IMR-90 (cell line): ENCODE data around the gene MARCHF9. TPM values are rescaled to one million over a fixed set of nuclear protein-coding genes. Genes with fewer than 3 reads are reported as not detected.

ENCODE experiments used
- ATAC-seq: fragments of 200-7000 bp; cut with Tn5 transposase; 2 replicates; pipeline ENCODE4 v1.9.1; 2020; ENCODE audit warnings: low read depth, mild to moderate bottlenecking, moderate library complexity
- BruUV-seq: library from RNA; stranded (reverse); fragments of 400-500 nt; replicated peaks from 2 replicates; lab custom pipeline; 2021; lab: Mats Ljungman, UMichigan
- CTCF ChIA-PET: fragments of 300-600 bp; formaldehyde crosslinking; extraction: SDS; loops from one replicate; lab custom pipeline; 2021; ENCODE audit warnings: antibody characterized with exemption; lab: Yijun Ruan, JAX
- POLR2A ChIA-PET: fragments of 300-600 bp; sonication (Branson Sonifier 250); formaldehyde crosslinking; loops from one replicate; lab custom pipeline; 2022; ENCODE audit warnings: antibody characterized with exemption; ENCODE audit not compliant: unreplicated experiment; lab: Charles Lee
- DNase-seq: peaks from one replicate; pipeline ENCODE4 v3.0.0; 2013
- H2AFZ ChIP-seq: replicated peaks from 2 replicates; pipeline ENCODE3; 2013; ENCODE audit warnings: low read length, mild to moderate bottlenecking; ENCODE audit not compliant: poor library complexity
- H2AK5ac ChIP-seq: 2 replicates; pipeline ENCODE4 v1.6.1; 2013; ENCODE audit warnings: low read depth, low read length, inconsistent platforms
- H2AK9ac ChIP-seq: replicated peaks from 2 replicates; pipeline ENCODE3; 2013; ENCODE audit warnings: mild to moderate bottlenecking, low read depth, low read length, moderate library complexity; ENCODE audit not compliant: poor library complexity
- H2BK120ac ChIP-seq: 2 replicates; pipeline ENCODE4 v1.6.1; 2013; ENCODE audit warnings: low read depth, low read length, inconsistent platforms
- H2BK15ac ChIP-seq: 3 replicates; pipeline ENCODE4 v1.6.1; 2013; ENCODE audit warnings: low read depth, low read length, inconsistent platforms
- H2BK20ac ChIP-seq: 2 replicates; pipeline ENCODE4 v1.6.1; 2013; ENCODE audit warnings: low read depth, mild to moderate bottlenecking, inconsistent platforms, low read length, moderate library complexity
- H2BK5ac ChIP-seq: 2 replicates; pipeline ENCODE4 v1.6.1; 2013; ENCODE audit warnings: mild to moderate bottlenecking, low read depth, low read length, inconsistent platforms; ENCODE audit not compliant: poor library complexity, severe bottlenecking
- H3K14ac ChIP-seq: replicated peaks from 2 replicates; pipeline ENCODE4 v1.6.1; 2013; ENCODE audit warnings: low read depth, low read length, inconsistent platforms
- H3K18ac ChIP-seq: 2 replicates; pipeline ENCODE4 v1.6.1; 2013; ENCODE audit warnings: low read depth, low read length, control low read depth
- H3K23ac ChIP-seq: 2 replicates; pipeline ENCODE4 v1.6.1; 2013; ENCODE audit warnings: low read depth, low read length, inconsistent platforms
- H3K27ac ChIP-seq: 2 replicates; pipeline ENCODE4 v1.5.1; 2013; ENCODE audit warnings: mild to moderate bottlenecking, control low read depth, low read length; ENCODE audit not compliant: insufficient read depth
- H3K27me3 ChIP-seq: 2 replicates; pipeline ENCODE4 v1.6.1; 2013; ENCODE audit warnings: low read length; ENCODE audit not compliant: control insufficient read depth, insufficient read depth
- H3K36me3 ChIP-seq: 2 replicates; pipeline ENCODE4 v1.6.1; 2013; ENCODE audit warnings: low read length, mixed read lengths; ENCODE audit not compliant: control insufficient read depth, insufficient read depth
- H3K4ac ChIP-seq: 2 replicates; pipeline ENCODE4 v1.6.1; 2013; ENCODE audit warnings: low read depth, low read length, inconsistent platforms
- H3K4me1 ChIP-seq: 2 replicates; pipeline ENCODE4 v1.6.1; 2013; ENCODE audit warnings: low read length, mixed read lengths; ENCODE audit not compliant: control insufficient read depth, insufficient read depth
- H3K4me2 ChIP-seq: 2 replicates; pipeline ENCODE4 v1.6.1; 2013; ENCODE audit warnings: low read depth, mild to moderate bottlenecking, control low read depth, low read length, moderate library complexity
- H3K4me3 ChIP-seq: 2 replicates; pipeline ENCODE4 v1.5.1; 2013; ENCODE audit warnings: low read depth, mild to moderate bottlenecking, control low read depth, low read length, moderate library complexity; ENCODE audit not compliant: insufficient read depth
- H3K56ac ChIP-seq: 2 replicates; pipeline ENCODE4 v1.6.1; 2013; ENCODE audit warnings: low read length, inconsistent platforms; ENCODE audit not compliant: insufficient read depth; ENCODE audit errors: extremely low read depth
- H3K79me1 ChIP-seq, 2 experiments: 2 replicates each; pipeline ENCODE4 v1.6.1; 2013; ENCODE audit warnings: low read length in 2 of 2, inconsistent platforms in 1 of 2, low read depth in 1 of 2
- H3K9ac ChIP-seq: 2 replicates; pipeline ENCODE4 v1.6.1; 2013; ENCODE audit warnings: low read depth, low read length, control low read depth
- H3K9me1 ChIP-seq: 2 replicates; pipeline ENCODE4 v1.6.1; 2013; ENCODE audit warnings: low read length, inconsistent platforms; ENCODE audit not compliant: insufficient read depth
- H3K9me3 ChIP-seq: 2 replicates; pipeline ENCODE4 v1.6.1; 2013; ENCODE audit warnings: low read length; ENCODE audit not compliant: control insufficient read depth, insufficient read depth
- H4K20me1 ChIP-seq: 2 replicates; pipeline ENCODE4 v1.6.1; 2013; ENCODE audit warnings: low read length, inconsistent platforms; ENCODE audit not compliant: insufficient read depth
- H4K5ac ChIP-seq: 2 replicates; pipeline ENCODE4 v1.6.1; 2013; ENCODE audit warnings: mild to moderate bottlenecking, low read depth, low read length, control low read depth
- H4K8ac ChIP-seq, 2 experiments: 2 replicates each; pipeline ENCODE4 v1.6.1; 2013; ENCODE audit warnings: low read depth in 2 of 2, low read length in 2 of 2, control low read depth in 1 of 2, inconsistent platforms in 1 of 2
- H4K91ac ChIP-seq: 2 replicates; pipeline ENCODE4 v1.6.1; 2013; ENCODE audit warnings: low read depth, low read length, inconsistent platforms; ENCODE audit not compliant: insufficient read depth
- CTCF ChIP-seq: conservative IDR thresholded peaks from 2 replicates; pipeline ENCODE4 v1.5.1; 2012; ENCODE audit warnings: mild to moderate bottlenecking, low read depth, low read length, improper control_type of control experiment
- FOS ChIP-seq: fragments of 150-350 bp; IDR thresholded peaks from 2 replicates; pipeline ENCODE4 v1.6.1; 2016; ENCODE audit warnings: low read depth, low read length
- MAFK ChIP-seq: IDR thresholded peaks from 2 replicates; pipeline ENCODE4 v1.6.1; 2012; ENCODE audit warnings: low read depth, low read length, improper control_type of control experiment
- MXI1 ChIP-seq: IDR thresholded peaks from 2 replicates; pipeline ENCODE4 v1.6.1; 2012; ENCODE audit warnings: low read depth, mild to moderate bottlenecking, low read length, moderate library complexity, borderline replicate concordance
- NFE2L2 ChIP-seq: fragments of 150-350 bp; IDR thresholded peaks from 2 replicates; pipeline ENCODE4 v1.6.1; 2016; ENCODE audit warnings: low read depth, mild to moderate bottlenecking, low read length
- SMC3 ChIP-seq: fragments of 150-350 bp; IDR thresholded peaks from 2 replicates; pipeline ENCODE4 v1.6.1; 2016; ENCODE audit warnings: low read depth, mild to moderate bottlenecking, antibody characterized with exemption, low read length, moderate library complexity
- WGBS, 2 experiments: methylation state at CpG; one replicate each; pipeline versions ENCODE4 v1.1.5 to v1.1.7; 2013; ENCODE audit warnings: missing lambda C conversion rate in 2 of 2; ENCODE audit not compliant: insufficient read length in 1 of 2; ENCODE audit errors: extremely low coverage in 2 of 2; 5-methylcytosine and 5-hydroxymethylcytosine counted together
- dilution Hi-C: fragments of 300-500 bp; cut with HindIII; formaldehyde crosslinking; loops from one replicate; pipeline ENCODE4 v1.14.3; 2018; ENCODE audit warnings: low sequenced_read_pairs; ENCODE audit not compliant: unreplicated experiment
- in situ Hi-C: fragments of 300-500 bp; cut with MboI; formaldehyde crosslinking; loops from 3 replicates; pipeline ENCODE4 v1.14.3; 2019; ENCODE audit warnings: low sequenced_read_pairs, inconsistent platforms, mixed read lengths
- intact Hi-C: fragments of 100-400 bp; cut with micrococcal nuclease; formaldehyde crosslinking; loops from 2 replicates; pipeline ENCODE4 v1.10.0; 2022
- microRNA-seq, 2 experiments: library from miRNA; stranded (forward) in 1 of 2; unstranded in 1 of 2; fragments of 10-50 nt in 1 of 2; fragments of <30 nt in 1 of 2; gene quantifications in 1 of 2; microRNA quantifications in 1 of 2; one replicate each; pipeline versions ENCODE3 to v1.1.0; 2013 to 2020; ENCODE audit not compliant: insufficient read depth in 1 of 2, insufficient read length in 1 of 2, unreplicated experiment in 1 of 2
- polyA plus RNA-seq, 3 experiments: library from polyadenylated mRNA; depleted of rRNA; stranded (reverse); fragments of >200 nt; gene quantifications; 2 replicates each; pipeline ENCODE4 v1.2.3, GENCODE V29; 2012; ENCODE audit warnings: low replicate concordance in 1 of 3
- small RNA-seq, 5 experiments: library from RNA; depleted of rRNA; stranded (forward); fragments of <200 nt; gene quantifications; one replicate each; pipeline ENCODE3, GENCODE V24; 2012
- total RNA-seq: library from RNA; depleted of rRNA; stranded (reverse); fragments of >200 nt; gene quantifications from 2 replicates; pipeline ENCODE4 v1.2.3, GENCODE V29; 2012; rRNA removed

Gene MARCHF9
- total and polyA plus RNA-seq, 2 of the 4 experiments (the other 2 are of a cell fraction): 1.1 to 5.4 TPM

GRCh38 chr12:57809425-57809824, 54.5 kb downstream of the MARCHF9 start:
- ChIA-PET POLR2A (no interaction called here), CTCF (no interaction called here)
- ATAC-seq (no peak), DNase-seq (no peak)
- H2BK20ac ChIP-seq: no peak overlapping the region
- no peak overlapping the region for H2BK120ac ChIP-seq
- H2AFZ ChIP-seq: no peak overlapping the region
- H3K27me3 ChIP-seq: no peaks in the 10 kb centered on the region
- BruUV-seq: no TSS peak
- no peak overlapping the region for H3K23ac ChIP-seq
- no peak overlapping the region for H2AK5ac ChIP-seq
- H2AK9ac ChIP-seq: no peak overlapping the region
- no peak overlapping the region for H2BK5ac ChIP-seq
- no peak overlapping the region for H3K9ac ChIP-seq
- H4K20me1 ChIP-seq: no peaks in the 10 kb centered on the region; the same call in 1 of the 2 replicates
- no peak overlapping the region for H4K8ac ChIP-seq
- no peak overlapping the region for H3K4me3 ChIP-seq
- no peak overlapping the region for H3K56ac ChIP-seq
- peaks cover 5% of the 10 kb centered on the region for H3K9me1 ChIP-seq
- H3K36me3 ChIP-seq: peaks cover 43% of the 10 kb centered on the region
- TF ChIP-seq FOS (no peak), MXI1 (no peak), SMC3 (no peak), NFE2L2 (no peak), CTCF (no peak), MAFK (no peak)
- H3K14ac ChIP-seq: no peak overlapping the region
- dilution Hi-C loops: no loop called here
- H3K79me1 ChIP-seq: no peaks in the 10 kb centered on the region
- H4K5ac ChIP-seq: no peak overlapping the region
- no peak overlapping the region for H3K27ac ChIP-seq
- 86% methylated on average over 2 of the region's 3 CpGs; no CpG with 5 or more reads in 1 of the 2 experiments for WGBS, 2 experiments
- H3K4ac ChIP-seq: no peak overlapping the region
- H3K4me1 ChIP-seq: peaks cover 3% of the 10 kb centered on the region; the same call in 1 of the 2 replicates
- no peak overlapping the region for H2BK15ac ChIP-seq
- in situ Hi-C loops: no loop called here
- H3K18ac ChIP-seq: no peak overlapping the region
- no peak overlapping the region for H4K91ac ChIP-seq
- intact Hi-C loops: no loop called here
- no peak overlapping the region for H3K4me2 ChIP-seq
- no peaks in the 10 kb centered on the region for H3K9me3 ChIP-seq

Small RNAs within 50 kb of the gene (microRNA-seq; reads per million reads assigned to microRNA genes)
- gene MIR6759 (ENCODE audit: unreplicated experiment) (not detected), gene RNU6-1083P (ENCODE audit: insufficient read depth, insufficient read length) (not detected)

Small RNAs within 50 kb of the gene (small RNA-seq; reads per million reads assigned to genes)
- 0 reads per million in 5 experiments for gene RNU6-1083P

Other genes with a start within 250 kb of the MARCHF9 start
- 12.2 and 19.4 TPM in 2 replicates for gene DDIT3, start 234.6 kb upstream of the MARCHF9 start, total RNA-seq
- 29.8 and 54.4 TPM in 2 replicates for gene DDIT3, start 234.6 kb upstream of the MARCHF9 start, polyA plus RNA-seq (2012; rRNA removed)
- 0.90 and 1.4 TPM in 2 replicates for gene MBD6, start 232.3 kb upstream of the MARCHF9 start, total RNA-seq
- gene MBD6, start 232.3 kb upstream of the MARCHF9 start, polyA plus RNA-seq (2012; rRNA removed): 7.9 and 9.3 TPM in 2 replicates
- gene DCTN2, start 207.9 kb upstream of the MARCHF9 start, total RNA-seq: 114 and 125 TPM in 2 replicates
- gene DCTN2, start 207.9 kb upstream of the MARCHF9 start, polyA plus RNA-seq (2012; rRNA removed): 107 and 130 TPM in 2 replicates
- under 0.01 and 0.18 TPM in 2 replicates for gene KIF5A, start 205.1 kb upstream of the MARCHF9 start, total RNA-seq
- gene KIF5A, start 205.1 kb upstream of the MARCHF9 start, polyA plus RNA-seq (2012; rRNA removed): 0.09 and 0.15 TPM in 2 replicates
- gene PIP4K2C, start 163.9 kb upstream of the MARCHF9 start, total RNA-seq: 12.5 and 14.4 TPM in 2 replicates
- 20.0 and 23.1 TPM in 2 replicates for gene PIP4K2C, start 163.9 kb upstream of the MARCHF9 start, polyA plus RNA-seq (2012; rRNA removed)
- 2.8 and 2.9 TPM in 2 replicates for gene DTX3, start 150.3 kb upstream of the MARCHF9 start, total RNA-seq
- gene DTX3, start 150.3 kb upstream of the MARCHF9 start, polyA plus RNA-seq (2012; rRNA removed): 13.1 and 14.6 TPM in 2 replicates
- gene ARHGEF25, start 143.7 kb upstream of the MARCHF9 start, total RNA-seq: 6.3 and 7.8 TPM in 2 replicates
- gene ARHGEF25, start 143.7 kb upstream of the MARCHF9 start, polyA plus RNA-seq (2012; rRNA removed): 17.1 and 17.9 TPM in 2 replicates
- gene B4GALNT1, start 121.9 kb upstream of the MARCHF9 start, total RNA-seq: 0.18 and 0.28 TPM in 2 replicates
- 0.62 and 0.66 TPM in 2 replicates for gene B4GALNT1, start 121.9 kb upstream of the MARCHF9 start, polyA plus RNA-seq (2012; rRNA removed)
- gene OS9, start 61.0 kb upstream of the MARCHF9 start, total RNA-seq: 159 and 182 TPM in 2 replicates
- gene OS9, start 61.0 kb upstream of the MARCHF9 start, polyA plus RNA-seq (2012; rRNA removed): 188 and 272 TPM in 2 replicates
- gene AGAP2, start 16.4 kb upstream of the MARCHF9 start, total RNA-seq: 0.18 and 0.28 TPM in 2 replicates
- 0.03 and 0.07 TPM in 2 replicates for gene AGAP2, start 16.4 kb upstream of the MARCHF9 start, polyA plus RNA-seq (2012; rRNA removed)
- gene TSPAN31, start 10.1 kb upstream of the MARCHF9 start, total RNA-seq: 51.1 and 71.2 TPM in 2 replicates
- gene TSPAN31, start 10.1 kb upstream of the MARCHF9 start, polyA plus RNA-seq (2012; rRNA removed): 9.9 and 12.3 TPM in 2 replicates
- gene CDK4, start 2.8 kb upstream of the MARCHF9 start, total RNA-seq: 239 and 297 TPM in 2 replicates
- gene CDK4, start 2.8 kb upstream of the MARCHF9 start, polyA plus RNA-seq (2012; rRNA removed): 252 and 261 TPM in 2 replicates
- gene CYP27B1, start 12.0 kb downstream of the MARCHF9 start, total RNA-seq: 0.36 and 0.56 TPM in 2 replicates
- 0.80 and 1.3 TPM in 2 replicates for gene CYP27B1, start 12.0 kb downstream of the MARCHF9 start, polyA plus RNA-seq (2012; rRNA removed)
- gene METTL1, start 17.0 kb downstream of the MARCHF9 start, total RNA-seq: 10.8 and 12.4 TPM in 2 replicates
- gene METTL1, start 17.0 kb downstream of the MARCHF9 start, polyA plus RNA-seq (2012; rRNA removed): 27.5 and 31.4 TPM in 2 replicates
- gene EEF1AKMT3, start 17.5 kb downstream of the MARCHF9 start, total RNA-seq: 3.2 and 3.6 TPM in 2 replicates
- 7.6 and 8.1 TPM in 2 replicates for gene EEF1AKMT3, start 17.5 kb downstream of the MARCHF9 start, polyA plus RNA-seq (2012; rRNA removed)
- 10.8 and 11.5 TPM in 2 replicates for gene TSFM, start 27.7 kb downstream of the MARCHF9 start, total RNA-seq
- 14.0 and 16.3 TPM in 2 replicates for gene TSFM, start 27.7 kb downstream of the MARCHF9 start, polyA plus RNA-seq (2012; rRNA removed)
- gene AVIL, start 63.6 kb downstream of the MARCHF9 start, total RNA-seq: 1.1 and 1.3 TPM in 2 replicates
- 2.1 and 2.5 TPM in 2 replicates for gene AVIL, start 63.6 kb downstream of the MARCHF9 start, polyA plus RNA-seq (2012; rRNA removed)
- 79.4 and 114 TPM in 2 replicates for gene CTDSP2, start 91.6 kb downstream of the MARCHF9 start, total RNA-seq
- 150 and 156 TPM in 2 replicates for gene CTDSP2, start 91.6 kb downstream of the MARCHF9 start, polyA plus RNA-seq (2012; rRNA removed)
- 7.2 TPM in 2 replicates for gene ATP23, start 186.5 kb downstream of the MARCHF9 start, total RNA-seq
- gene ATP23, start 186.5 kb downstream of the MARCHF9 start, polyA plus RNA-seq (2012; rRNA removed): 5.4 and 6.4 TPM in 2 replicates